Thyroid gland (tissue), 4 donors: ENCODE results near the gene CHGA.

Experiments
- POLR2A ChIP-seq, 2 donors: fragments of 450-650 bp; IDR thresholded peaks; one replicate each; pipeline ENCODE4 v1.6.1; 2017; ENCODE audit warnings: antibody characterized with exemption in 2 of 2, mild to moderate bottlenecking in 2 of 2, moderate library complexity in 1 of 2
- TF ChIP-seq, protein P1 (sequence below), 6 experiments: fragments of 200-600 bp in 3 of 6; fragments of 450-650 bp in 3 of 6; sonication (generic) in 3 of 6; IDR thresholded peaks; one replicate each; pipeline ENCODE4 v1.5.1; 2016 to 2019; ENCODE audit warnings: antibody characterized with exemption in 6 of 6, mild to moderate bottlenecking in 2 of 6, inconsistent platforms in 1 of 6, moderate library complexity in 1 of 6

DNA sequence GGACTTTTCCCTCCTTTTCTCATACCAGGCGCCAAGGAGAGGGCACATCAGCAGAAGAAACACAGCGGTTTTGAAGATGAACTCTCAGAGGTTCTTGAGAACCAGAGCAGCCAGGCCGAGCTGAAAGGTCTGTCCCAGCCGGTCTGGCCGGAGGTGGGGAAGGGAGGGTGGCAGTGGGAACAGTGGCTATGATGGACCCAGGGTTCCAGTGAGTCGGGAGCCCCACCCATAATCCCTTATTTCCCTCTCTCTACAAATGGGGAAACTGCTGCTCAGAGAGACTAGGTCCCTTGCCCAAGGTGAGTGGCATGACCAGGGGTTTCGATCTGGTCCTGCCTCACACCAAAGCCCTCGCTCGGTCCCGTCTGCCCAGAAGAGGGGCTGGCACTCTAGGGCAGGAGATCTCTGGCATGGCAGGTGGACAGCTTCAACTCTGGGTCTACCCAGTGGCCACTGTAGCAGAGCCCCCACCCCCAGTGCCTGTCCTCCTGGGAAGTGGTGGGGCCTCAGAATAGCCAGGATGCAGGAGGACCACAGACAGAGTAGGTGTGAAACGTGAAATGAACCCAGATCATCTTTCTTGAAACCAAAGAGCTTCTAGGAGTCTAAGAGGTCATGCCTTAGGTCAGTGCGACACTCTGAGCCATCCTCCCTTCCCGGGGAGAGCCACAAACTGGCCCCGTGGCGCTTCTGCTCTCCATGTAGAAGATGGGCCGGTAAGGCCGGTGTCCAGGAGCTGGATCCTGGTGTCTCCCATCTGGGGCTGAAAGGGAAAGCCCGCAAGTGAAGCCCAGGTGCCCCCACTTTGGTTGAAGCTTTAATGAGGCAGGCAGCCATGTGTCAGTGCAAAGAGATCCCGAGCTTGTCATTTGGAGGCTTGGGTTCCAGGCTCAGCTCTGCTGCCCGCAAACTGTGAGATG lies 7.0 kb downstream of the CHGA start:
- TF ChIP-seq, protein P1, sequence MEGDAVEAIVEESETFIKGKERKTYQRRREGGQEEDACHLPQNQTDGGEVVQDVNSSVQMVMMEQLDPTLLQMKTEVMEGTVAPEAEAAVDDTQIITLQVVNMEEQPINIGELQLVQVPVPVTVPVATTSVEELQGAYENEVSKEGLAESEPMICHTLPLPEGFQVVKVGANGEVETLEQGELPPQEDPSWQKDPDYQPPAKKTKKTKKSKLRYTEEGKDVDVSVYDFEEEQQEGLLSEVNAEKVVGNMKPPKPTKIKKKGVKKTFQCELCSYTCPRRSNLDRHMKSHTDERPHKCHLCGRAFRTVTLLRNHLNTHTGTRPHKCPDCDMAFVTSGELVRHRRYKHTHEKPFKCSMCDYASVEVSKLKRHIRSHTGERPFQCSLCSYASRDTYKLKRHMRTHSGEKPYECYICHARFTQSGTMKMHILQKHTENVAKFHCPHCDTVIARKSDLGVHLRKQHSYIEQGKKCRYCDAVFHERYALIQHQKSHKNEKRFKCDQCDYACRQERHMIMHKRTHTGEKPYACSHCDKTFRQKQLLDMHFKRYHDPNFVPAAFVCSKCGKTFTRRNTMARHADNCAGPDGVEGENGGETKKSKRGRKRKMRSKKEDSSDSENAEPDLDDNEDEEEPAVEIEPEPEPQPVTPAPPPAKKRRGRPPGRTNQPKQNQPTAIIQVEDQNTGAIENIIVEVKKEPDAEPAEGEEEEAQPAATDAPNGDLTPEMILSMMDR (IDR thresholded peaks at IDR 0.05): no peak
- TF ChIP-seq POLR2A (IDR thresholded peaks at IDR 0.05): no peak
